HepG2 (cell line): ENCODE data around the gene DOCK9.

Experiments
- MYC ChIP-seq: sonication (generic); formaldehyde crosslinking; IDR thresholded peaks from 2 replicates; pipeline ENCODE4 v1.9.0; 2021; ENCODE audit warnings: missing genetic modification reagents, borderline replicate concordance
- TF ChIP-seq, protein P1 (sequence below): sonication (generic); formaldehyde crosslinking; IDR thresholded peaks from 2 replicates; pipeline ENCODE4 v1.8.0; 2022; ENCODE audit warnings: mild to moderate bottlenecking, missing genetic modification reagents; ENCODE audit not compliant: insufficient replicate concordance

GRCh38 chr13:99005609-99006008, 27.7 kb upstream of the DOCK9 start:
- TF ChIP-seq, protein P1, sequence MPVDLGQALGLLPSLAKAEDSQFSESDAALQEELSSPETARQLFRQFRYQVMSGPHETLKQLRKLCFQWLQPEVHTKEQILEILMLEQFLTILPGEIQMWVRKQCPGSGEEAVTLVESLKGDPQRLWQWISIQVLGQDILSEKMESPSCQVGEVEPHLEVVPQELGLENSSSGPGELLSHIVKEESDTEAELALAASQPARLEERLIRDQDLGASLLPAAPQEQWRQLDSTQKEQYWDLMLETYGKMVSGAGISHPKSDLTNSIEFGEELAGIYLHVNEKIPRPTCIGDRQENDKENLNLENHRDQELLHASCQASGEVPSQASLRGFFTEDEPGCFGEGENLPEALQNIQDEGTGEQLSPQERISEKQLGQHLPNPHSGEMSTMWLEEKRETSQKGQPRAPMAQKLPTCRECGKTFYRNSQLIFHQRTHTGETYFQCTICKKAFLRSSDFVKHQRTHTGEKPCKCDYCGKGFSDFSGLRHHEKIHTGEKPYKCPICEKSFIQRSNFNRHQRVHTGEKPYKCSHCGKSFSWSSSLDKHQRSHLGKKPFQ, result no peak
- TF ChIP-seq MYC (CRISPR knock-in tag), result no peak
